ENCODE results near the gene COMMD2.

DNA sequence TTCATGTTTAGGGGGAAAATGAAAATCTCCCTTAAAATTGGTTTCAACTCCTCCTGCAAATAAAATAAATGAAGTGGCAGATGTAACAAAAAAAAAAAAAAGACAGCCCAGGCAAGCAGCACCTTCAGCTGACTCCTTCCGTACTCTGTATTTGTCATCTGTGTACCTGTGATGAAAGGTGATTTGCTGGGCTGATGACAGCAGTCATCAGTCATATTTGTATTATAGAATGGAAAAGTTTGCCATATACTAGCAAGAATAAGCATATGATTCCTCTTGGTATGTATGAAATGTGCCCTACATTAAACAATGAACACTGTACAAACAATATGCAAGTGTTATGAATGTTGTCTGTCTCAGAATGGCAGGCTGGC is 50.3 kb downstream of the COMMD2 start:
- TF ChIP-seq, protein P1, sequence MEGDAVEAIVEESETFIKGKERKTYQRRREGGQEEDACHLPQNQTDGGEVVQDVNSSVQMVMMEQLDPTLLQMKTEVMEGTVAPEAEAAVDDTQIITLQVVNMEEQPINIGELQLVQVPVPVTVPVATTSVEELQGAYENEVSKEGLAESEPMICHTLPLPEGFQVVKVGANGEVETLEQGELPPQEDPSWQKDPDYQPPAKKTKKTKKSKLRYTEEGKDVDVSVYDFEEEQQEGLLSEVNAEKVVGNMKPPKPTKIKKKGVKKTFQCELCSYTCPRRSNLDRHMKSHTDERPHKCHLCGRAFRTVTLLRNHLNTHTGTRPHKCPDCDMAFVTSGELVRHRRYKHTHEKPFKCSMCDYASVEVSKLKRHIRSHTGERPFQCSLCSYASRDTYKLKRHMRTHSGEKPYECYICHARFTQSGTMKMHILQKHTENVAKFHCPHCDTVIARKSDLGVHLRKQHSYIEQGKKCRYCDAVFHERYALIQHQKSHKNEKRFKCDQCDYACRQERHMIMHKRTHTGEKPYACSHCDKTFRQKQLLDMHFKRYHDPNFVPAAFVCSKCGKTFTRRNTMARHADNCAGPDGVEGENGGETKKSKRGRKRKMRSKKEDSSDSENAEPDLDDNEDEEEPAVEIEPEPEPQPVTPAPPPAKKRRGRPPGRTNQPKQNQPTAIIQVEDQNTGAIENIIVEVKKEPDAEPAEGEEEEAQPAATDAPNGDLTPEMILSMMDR (IDR thresholded peaks at IDR 0.05; ENCODE audit: borderline replicate concordance, extremely low read depth, low read length, poor library complexity, severe bottlenecking): no peak
- TF ChIP-seq EZH2 (IDR thresholded peaks at IDR 0.05; ENCODE audit: borderline replicate concordance, low read depth, low read length, severe bottlenecking): no peak

Measured in DND-41 (cell line).